Measurements from ENCODE around the gene TRAPPC2L.

GRCh38 chr16:88908307-88908706, 51.4 kb downstream of the TRAPPC2L start:
- no peak for TF ChIP-seq SIN3A (IDR thresholded peaks at IDR 0.05; ENCODE audit: borderline replicate concordance, insufficient read depth, low read length)
- TF ChIP-seq REST (IDR thresholded peaks at IDR 0.05; ENCODE audit: insufficient read depth in 1 of 2, low read depth in 2 of 2, low read length in 2 of 2), result no peak
